D721Med (cell line): ENCODE data around the gene LSM3.

ENCODE experiments used
- DNase-seq: peaks from one replicate; pipeline ENCODE4 v3.0.0; 2011; ENCODE audit warnings: low spot score; ENCODE audit not compliant: insufficient read length
- FAIRE-seq: peaks from 2 replicates; lab custom pipeline; 2011; peaks lifted over from hg19 to GRCh38; lab: Jason Lieb, UNC
- TF ChIP-seq, protein P1 (sequence below): IDR thresholded peaks from 2 replicates; pipeline ENCODE4 v1.5.1; 2012; ENCODE audit warnings: mild to moderate bottlenecking, control low read depth; ENCODE audit not compliant: insufficient read depth; ENCODE audit errors: missing control alignments

Gene LSM3

DNA sequence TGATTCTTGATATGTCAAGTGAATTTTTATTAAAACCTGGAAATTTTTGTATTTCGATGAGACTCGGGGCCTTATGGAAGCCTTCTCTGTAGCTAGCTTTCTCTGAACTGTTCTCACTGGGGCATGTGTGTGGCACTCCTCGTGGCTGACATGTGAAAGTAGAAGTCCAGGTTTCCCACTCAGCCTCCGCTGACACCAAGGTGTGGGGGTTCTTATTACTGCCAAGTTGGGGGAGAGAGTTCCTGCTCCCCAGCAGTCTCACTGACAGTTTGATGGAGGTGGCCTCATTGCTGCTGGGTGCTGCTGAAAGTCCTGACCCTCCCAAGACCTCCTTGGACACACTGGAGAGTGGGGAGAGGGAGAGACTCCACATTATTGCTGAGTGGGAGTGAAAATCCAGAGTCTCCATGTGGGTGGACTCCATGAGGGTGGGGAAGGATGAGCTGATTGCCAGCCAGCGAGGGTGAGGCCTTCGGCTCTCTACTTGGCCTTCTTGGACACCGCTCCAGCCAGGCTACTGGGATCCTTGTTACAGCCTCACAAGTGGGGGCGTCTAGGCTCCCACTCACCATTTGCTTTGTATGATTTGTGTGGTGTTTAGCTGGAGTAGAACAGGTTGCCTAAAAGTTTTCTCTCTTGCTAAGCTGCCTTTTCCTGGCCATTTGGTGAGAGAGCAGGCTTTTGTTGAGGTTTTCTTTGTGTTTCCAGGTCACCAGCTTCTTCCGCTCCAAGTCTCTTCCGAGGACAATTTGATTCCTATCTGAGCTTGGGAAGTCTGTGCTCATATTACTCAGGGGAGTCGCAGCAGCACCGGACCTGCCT, 64.1 kb downstream of the LSM3 start:
- FAIRE-seq = no peak
- TF ChIP-seq, protein P1, sequence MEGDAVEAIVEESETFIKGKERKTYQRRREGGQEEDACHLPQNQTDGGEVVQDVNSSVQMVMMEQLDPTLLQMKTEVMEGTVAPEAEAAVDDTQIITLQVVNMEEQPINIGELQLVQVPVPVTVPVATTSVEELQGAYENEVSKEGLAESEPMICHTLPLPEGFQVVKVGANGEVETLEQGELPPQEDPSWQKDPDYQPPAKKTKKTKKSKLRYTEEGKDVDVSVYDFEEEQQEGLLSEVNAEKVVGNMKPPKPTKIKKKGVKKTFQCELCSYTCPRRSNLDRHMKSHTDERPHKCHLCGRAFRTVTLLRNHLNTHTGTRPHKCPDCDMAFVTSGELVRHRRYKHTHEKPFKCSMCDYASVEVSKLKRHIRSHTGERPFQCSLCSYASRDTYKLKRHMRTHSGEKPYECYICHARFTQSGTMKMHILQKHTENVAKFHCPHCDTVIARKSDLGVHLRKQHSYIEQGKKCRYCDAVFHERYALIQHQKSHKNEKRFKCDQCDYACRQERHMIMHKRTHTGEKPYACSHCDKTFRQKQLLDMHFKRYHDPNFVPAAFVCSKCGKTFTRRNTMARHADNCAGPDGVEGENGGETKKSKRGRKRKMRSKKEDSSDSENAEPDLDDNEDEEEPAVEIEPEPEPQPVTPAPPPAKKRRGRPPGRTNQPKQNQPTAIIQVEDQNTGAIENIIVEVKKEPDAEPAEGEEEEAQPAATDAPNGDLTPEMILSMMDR = no peak
- DNase-seq = no peak

DNA sequence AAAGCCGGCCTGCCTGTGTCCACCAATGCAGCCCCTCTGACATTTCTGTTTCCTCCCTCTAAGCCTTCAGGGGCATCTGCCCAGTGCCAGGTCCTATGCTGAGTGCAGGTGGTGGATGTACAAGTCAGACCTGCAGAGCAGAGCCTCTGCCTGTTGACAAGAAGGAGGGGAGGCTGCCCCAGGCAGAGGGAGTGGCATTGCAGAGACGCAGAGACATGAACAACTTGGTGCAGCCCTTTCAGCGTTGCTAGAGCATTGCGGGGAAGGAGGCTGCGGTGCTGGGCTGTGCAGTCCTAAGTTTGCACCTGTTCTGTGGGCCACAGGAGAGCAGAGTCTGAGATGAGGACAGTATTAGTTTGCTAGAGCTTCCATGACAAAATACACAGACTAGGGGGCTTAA, 65.2 kb downstream of the LSM3 start:
- TF ChIP-seq, protein P1 = no peak
- DNase-seq (no peak), FAIRE-seq (no peak)

DNA sequence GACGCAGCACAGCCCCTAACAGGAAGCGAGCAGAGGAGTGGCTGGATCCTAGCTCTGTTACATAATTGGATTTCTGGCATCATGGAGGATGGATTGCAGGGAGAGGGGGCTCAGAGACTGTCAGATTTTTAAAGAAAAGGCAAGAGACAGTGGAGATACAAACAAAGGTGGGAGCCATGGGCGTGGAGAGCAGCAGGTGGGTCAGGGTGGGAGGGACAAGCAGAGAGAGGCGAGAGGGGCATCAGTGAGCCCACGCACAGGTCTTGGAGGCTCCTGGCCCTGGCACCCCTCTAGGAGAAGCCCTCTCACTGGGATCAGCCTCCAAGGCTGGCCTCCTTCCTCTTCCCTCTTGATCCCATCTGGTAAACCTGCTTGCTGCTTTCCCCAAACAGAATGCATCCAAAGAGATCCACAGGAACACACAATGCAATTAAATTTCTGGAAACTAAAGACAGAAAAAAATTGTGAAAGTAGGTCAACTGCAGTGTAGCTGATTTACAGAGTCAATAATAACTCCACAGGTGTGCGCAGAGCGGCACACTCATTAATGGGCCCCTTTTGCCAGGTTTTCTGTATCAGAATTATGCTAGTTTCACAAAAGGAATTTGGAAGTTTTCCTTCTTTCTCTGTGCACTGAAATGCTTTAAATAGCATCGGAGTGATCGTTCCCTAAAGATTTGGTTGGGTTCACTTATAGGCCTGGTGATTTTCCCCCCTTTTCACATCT, 66.1 kb downstream of the LSM3 start:
- no peak for FAIRE-seq
- TF ChIP-seq, protein P1 = no peak
- DNase-seq = no peak

DNA sequence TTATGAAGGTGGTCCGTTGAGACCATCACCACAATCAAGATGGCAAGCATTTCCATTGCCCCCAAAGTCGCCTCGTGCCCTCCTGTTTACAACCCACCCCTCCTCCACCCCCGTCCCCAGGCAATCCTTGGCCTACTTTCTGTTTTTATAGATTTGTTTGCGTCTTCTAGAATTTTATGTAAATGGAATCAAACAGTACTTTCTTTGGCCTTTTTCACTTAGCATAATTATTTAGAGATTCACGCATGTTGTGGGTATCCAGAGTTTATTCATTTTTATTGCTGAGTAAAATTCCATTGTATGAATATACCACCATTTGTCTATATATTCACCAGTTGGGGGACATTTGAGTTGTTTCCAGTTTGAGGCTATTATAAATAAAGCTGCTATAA, 66.6 kb downstream of the LSM3 start:
- TF ChIP-seq, protein P1 = no peak
- no peak for DNase-seq

DNA sequence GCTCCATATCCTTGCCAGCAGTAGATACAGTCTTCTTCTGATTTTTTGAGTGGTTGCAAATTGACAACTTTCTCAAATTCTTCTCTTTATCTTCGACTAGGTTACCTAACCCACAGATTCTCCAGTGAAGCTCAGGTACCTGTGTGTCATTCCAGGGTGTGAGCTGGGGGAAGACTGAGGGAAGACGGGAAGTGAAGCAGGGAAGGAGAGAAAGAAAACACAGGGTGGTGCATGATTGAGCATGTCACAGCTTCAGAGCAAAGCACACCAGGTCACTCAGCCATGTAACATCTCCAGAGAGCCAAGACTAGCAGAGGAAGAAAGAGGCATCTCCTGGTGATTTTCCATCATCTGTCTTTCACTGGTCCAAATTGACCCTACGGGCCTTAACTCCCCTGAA, 67.2 kb downstream of the LSM3 start:
- TF ChIP-seq, protein P1 = no peak

More for the DNA sequence above, 66.6 kb downstream of the LSM3 start:
- FAIRE-seq = no peak

DNA sequence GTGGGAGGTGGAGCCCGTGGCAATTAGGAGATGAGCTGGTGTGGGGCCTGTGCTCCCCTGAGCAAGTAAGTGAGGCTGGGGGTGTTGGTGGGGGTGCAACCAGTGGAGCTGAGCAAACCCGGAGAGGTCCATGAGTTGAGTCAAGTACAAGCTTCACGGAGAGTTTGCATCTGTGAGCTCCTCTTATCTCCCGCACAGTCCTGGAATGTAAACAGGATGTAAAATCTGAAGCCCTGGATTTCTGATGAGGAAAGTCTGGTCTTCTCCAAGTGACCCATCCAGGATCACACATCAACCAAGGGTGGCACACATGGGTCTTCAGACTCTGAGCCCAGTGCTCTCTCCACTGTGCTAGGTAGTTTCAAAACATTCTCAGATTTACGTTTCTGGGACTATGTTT, 67.8 kb downstream of the LSM3 start:
- FAIRE-seq = no peak
- no peak for DNase-seq
- TF ChIP-seq, protein P1 = no peak

More for the DNA sequence above, 67.2 kb downstream of the LSM3 start:
- DNase-seq (no peak), FAIRE-seq (no peak)
